Hepatocyte (in vitro differentiated cells): ENCODE data around the gene RPS6KA2. TPM values are rescaled to one million over a fixed set of nuclear protein-coding genes. Genes with fewer than 3 reads are reported as not detected.

Experiments
- DNase-seq: peaks from one replicate; pipeline ENCODE4 v3.0.0-alpha.2; 2016; ENCODE audit warnings: low spot score
- H2AFZ ChIP-seq: fragments of 200-600 bp; sonication (generic); 2 replicates; pipeline ENCODE4 v1.6.0; 2016; ENCODE audit warnings: antibody characterized with exemption, mild to moderate bottlenecking
- H3K27ac ChIP-seq: fragments of 200-600 bp; sonication (generic); 2 replicates; pipeline ENCODE4 v1.5.1; 2016; ENCODE audit warnings: mild to moderate bottlenecking
- H3K27me3 ChIP-seq: fragments of 200-600 bp; sonication (generic); 2 replicates; pipeline ENCODE4 v1.6.1; 2016
- H3K36me3 ChIP-seq: fragments of 200-600 bp; sonication (generic); replicated peaks from 2 replicates; pipeline ENCODE4 v1.5.1; 2016; ENCODE audit warnings: low read depth; ENCODE audit not compliant: insufficient read depth
- H3K4me1 ChIP-seq: fragments of 200-600 bp; sonication (generic); 2 replicates; pipeline ENCODE4 v1.5.1; 2016; ENCODE audit warnings: mild to moderate bottlenecking, moderate library complexity; ENCODE audit not compliant: insufficient read depth
- H3K4me2 ChIP-seq: fragments of 200-600 bp; sonication (generic); 2 replicates; pipeline ENCODE4 v1.6.0; 2016
- H3K4me3 ChIP-seq: fragments of 200-600 bp; sonication (generic); 2 replicates; pipeline ENCODE4 v1.5.1; 2016; ENCODE audit warnings: mild to moderate bottlenecking
- H3K79me2 ChIP-seq: fragments of 200-600 bp; sonication (generic); 2 replicates; pipeline ENCODE4 v1.6.0; 2017; ENCODE audit warnings: mild to moderate bottlenecking
- H3K9me2 ChIP-seq: fragments of 200-600 bp; sonication (generic); replicated peaks from 2 replicates; pipeline ENCODE4 v1.6.0; 2017; ENCODE audit warnings: mild to moderate bottlenecking; ENCODE audit not compliant: insufficient read depth
- H3K9me3 ChIP-seq: fragments of 200-600 bp; sonication (generic); 2 replicates; pipeline ENCODE4 v1.5.1; 2016; ENCODE audit warnings: low read depth, mild to moderate bottlenecking
- H4K20me1 ChIP-seq: fragments of 200-600 bp; sonication (generic); 2 replicates; pipeline ENCODE4 v1.6.0; 2016; ENCODE audit warnings: mild to moderate bottlenecking; ENCODE audit not compliant: insufficient read depth, poor library complexity, severe bottlenecking
- CTCF ChIP-seq: fragments of 200-600 bp; sonication (generic); IDR thresholded peaks from 2 replicates; pipeline ENCODE4 v1.5.1; 2016; ENCODE audit warnings: antibody characterized with exemption, mild to moderate bottlenecking; ENCODE audit not compliant: poor library complexity
- EZH2 ChIP-seq: fragments of 200-600 bp; sonication (generic); IDR thresholded peaks from 2 replicates; pipeline ENCODE4 v1.6.1; 2016; ENCODE audit warnings: antibody characterized with exemption, mild to moderate bottlenecking, borderline replicate concordance
- EZH2phosphoT487 ChIP-seq: fragments of 200-600 bp; sonication (generic); IDR thresholded peaks from one replicate; pipeline ENCODE4 v1.6.1; 2018; ENCODE audit warnings: antibody characterized with exemption, mild to moderate bottlenecking, low read depth, moderate library complexity; ENCODE audit not compliant: unreplicated experiment, severe bottlenecking
- WGBS: methylation state at CpG from one replicate; pipeline ENCODE4 v1.1.6; 2016; ENCODE audit warnings: low lambda C conversion rate; ENCODE audit errors: missing lambda C conversion rate; 5-methylcytosine and 5-hydroxymethylcytosine counted together
- polyA plus RNA-seq: library from polyadenylated mRNA; unstranded; fragments of >200 nt; fragmentation: Nextera tagmentation; extraction: Ambion mirVana; gene quantifications from 2 replicates; pipeline ENCODE4 v1.2.1, GENCODE V29; 2016
- total RNA-seq: library from RNA; depleted of rRNA; stranded (reverse); fragments of >200 nt; gene quantifications from 2 replicates; pipeline ENCODE4 v1.2.3, GENCODE V29; 2014

RPS6KA2 gene
- total and polyA plus RNA-seq, 2 experiments from 2014 or later, result 27.7 to 29.2 TPM

GRCh38 chr6:166450167-166450873 is 176.7 kb downstream of the RPS6KA2 start:
- TF ChIP-seq CTCF, result no peak
- TF ChIP-seq EZH2phosphoT487, result no peak
- no peak for TF ChIP-seq EZH2
- H2AFZ ChIP-seq, result no peak overlapping the region
- H3K4me2 ChIP-seq, result no peak overlapping the region
- no peaks in the 10 kb centered on the region for H3K9me3 ChIP-seq
- no peaks in the 10 kb centered on the region for H3K79me2 ChIP-seq
- no peaks in the 10 kb centered on the region for H3K4me1 ChIP-seq
- H3K36me3 ChIP-seq, result no peaks in the 10 kb centered on the region
- no peak overlapping the region for H3K4me3 ChIP-seq
- no peaks in the 10 kb centered on the region for H4K20me1 ChIP-seq
- DNase-seq, result no peak
- WGBS, result 81% methylated on average over 5 of the region's 5 CpGs
- H3K27me3 ChIP-seq, result no peaks in the 10 kb centered on the region
- H3K27ac ChIP-seq, result no peak overlapping the region
- no peaks in the 10 kb centered on the region for H3K9me2 ChIP-seq

DNA sequence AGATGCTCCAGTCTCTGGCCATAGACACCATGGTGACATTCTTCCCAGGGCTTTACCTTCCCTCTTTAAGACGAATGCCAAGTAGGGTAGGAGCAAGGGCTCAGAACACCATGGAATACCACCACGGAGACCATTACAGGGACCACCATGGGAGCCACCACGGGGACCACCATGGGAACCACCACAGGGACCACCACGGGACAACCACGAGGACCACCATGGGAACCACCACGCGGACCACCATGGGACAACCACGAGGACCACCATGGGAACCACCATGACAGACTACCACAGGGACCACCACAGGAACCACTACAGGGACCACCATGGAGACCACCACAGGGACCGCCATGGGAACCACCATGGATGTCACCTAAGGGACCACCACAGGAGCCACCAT is 177.4 kb downstream of the RPS6KA2 start:
- H3K9me3 ChIP-seq, result no peaks in the 10 kb centered on the region

GRCh38 chr6:166449036-166449435 is 178.0 kb downstream of the RPS6KA2 start:
- Histone ChIP-seq H3K9me3 (no peaks in the 10 kb centered on the region), H2AFZ (no peak overlapping the region), H3K9me2 (no peaks in the 10 kb centered on the region), H3K36me3 (no peaks in the 10 kb centered on the region), H3K4me1 (no peaks in the 10 kb centered on the region), H4K20me1 (no peaks in the 10 kb centered on the region), H3K27ac (no peak overlapping the region), H3K4me3 (no peak overlapping the region), H3K4me2 (no peak overlapping the region), H3K27me3 (no peaks in the 10 kb centered on the region), H3K79me2 (no peaks in the 10 kb centered on the region)
- TF ChIP-seq CTCF, result no peak
- no peak for TF ChIP-seq EZH2
- TF ChIP-seq EZH2phosphoT487, result no peak
- no peak for DNase-seq
- WGBS, result 95% methylated on average over 7 of the region's 7 CpGs

More for the DNA sequence above, 177.4 kb downstream of the RPS6KA2 start:
- no peaks in the 10 kb centered on the region for H3K79me2 ChIP-seq
- H3K27me3 ChIP-seq, result no peaks in the 10 kb centered on the region
- DNase-seq, result no peak
- no peaks in the 10 kb centered on the region for H3K9me2 ChIP-seq
- H3K4me3 ChIP-seq, result no peak overlapping the region
- no peaks in the 10 kb centered on the region for H3K36me3 ChIP-seq
- no peaks in the 10 kb centered on the region for H3K4me1 ChIP-seq
- H3K4me2 ChIP-seq, result no peak overlapping the region
- H3K27ac ChIP-seq, result no peak overlapping the region
- WGBS, result 91% methylated on average over 9 of the region's 9 CpGs
- no peak overlapping the region for H2AFZ ChIP-seq
- TF ChIP-seq EZH2phosphoT487 (no peak), EZH2 (no peak), CTCF (no peak)
- no peaks in the 10 kb centered on the region for H4K20me1 ChIP-seq
